ENCODE measurements around the gene GCNT2.
"Not testable (repeated sequence)": the region's sequence is repeated elsewhere in the genome, so short reads cannot be mapped to it uniquely, and the experiment has no call there.

The GCNT2 gene

GRCh38 chr6:10613723-10614122 lies 92.6 kb downstream of the GCNT2 start:
- DNase-seq, result no peak

DNA sequence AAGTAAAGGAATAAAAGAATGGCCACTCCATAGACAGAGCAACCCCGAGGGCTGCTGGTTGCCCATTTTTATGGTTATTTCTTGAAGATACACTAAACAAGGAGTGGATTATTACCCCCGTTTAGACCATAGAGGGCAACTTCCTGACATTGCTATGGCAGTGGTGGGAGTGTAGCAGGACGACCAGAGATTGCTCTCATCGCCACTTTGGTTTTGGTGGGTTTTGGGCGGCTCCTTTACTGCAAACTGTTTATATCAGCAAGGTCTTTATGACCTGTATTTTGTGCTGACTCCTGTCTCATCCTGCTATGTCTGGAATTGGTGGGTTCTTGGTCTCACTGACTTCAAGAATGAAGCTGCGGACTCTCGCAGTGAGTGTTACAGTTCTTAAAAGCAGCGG lies 94.5 kb downstream of the GCNT2 start:
- DNase-seq, result no peak

DNA sequence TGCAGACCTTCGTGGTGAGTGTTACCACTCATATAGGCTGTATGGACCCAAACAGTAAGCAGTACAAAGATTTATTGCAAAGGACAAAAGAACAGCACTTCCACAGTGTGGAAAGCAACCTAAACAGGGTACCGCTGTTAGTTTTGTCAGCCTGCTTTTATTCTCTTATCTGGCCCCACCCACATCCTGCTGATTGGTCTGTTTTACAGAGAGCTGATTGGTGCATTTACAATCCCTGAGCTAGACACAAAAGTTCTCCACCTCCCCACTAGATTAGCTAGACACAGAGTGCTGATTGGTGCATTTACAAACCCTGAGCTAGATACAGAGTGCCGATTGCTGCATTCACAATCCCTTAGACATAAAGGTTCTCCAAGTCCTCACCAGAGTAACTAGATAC lies 95.1 kb downstream of the GCNT2 start:
- DNase-seq, result not testable (repeated sequence)

- no peak for DNase-seq
Measured at GRCh38 chr6:10617008-10617696, 96.0 kb downstream of the GCNT2 start.

GRCh38 chr6:10618409-10618808 lies 97.3 kb downstream of the GCNT2 start:
- no peak for DNase-seq

GRCh38 chr6:10621213-10621612 lies 100.1 kb downstream of the GCNT2 start:
- DNase-seq, result no peak

DNA sequence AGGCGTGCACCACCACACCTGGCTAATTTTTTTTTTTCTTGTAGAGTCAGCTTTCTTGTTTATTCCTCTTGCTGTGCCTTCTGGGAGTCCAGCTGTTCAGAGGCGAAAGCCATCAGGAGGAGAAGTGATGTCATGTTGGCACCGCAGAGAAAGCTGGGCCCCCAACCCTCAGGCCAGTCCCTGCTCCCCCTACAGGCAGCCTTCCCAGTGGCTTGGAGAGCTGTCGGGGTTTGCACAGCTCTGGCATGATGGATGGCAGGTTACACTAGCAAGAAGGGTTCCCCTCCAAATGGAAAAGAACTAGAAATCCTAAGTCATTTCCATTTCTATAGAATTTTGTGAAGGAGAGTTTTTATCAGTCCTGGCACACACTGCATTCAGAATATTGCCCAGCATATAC lies 100.7 kb downstream of the GCNT2 start:
- no peak for DNase-seq

DNA sequence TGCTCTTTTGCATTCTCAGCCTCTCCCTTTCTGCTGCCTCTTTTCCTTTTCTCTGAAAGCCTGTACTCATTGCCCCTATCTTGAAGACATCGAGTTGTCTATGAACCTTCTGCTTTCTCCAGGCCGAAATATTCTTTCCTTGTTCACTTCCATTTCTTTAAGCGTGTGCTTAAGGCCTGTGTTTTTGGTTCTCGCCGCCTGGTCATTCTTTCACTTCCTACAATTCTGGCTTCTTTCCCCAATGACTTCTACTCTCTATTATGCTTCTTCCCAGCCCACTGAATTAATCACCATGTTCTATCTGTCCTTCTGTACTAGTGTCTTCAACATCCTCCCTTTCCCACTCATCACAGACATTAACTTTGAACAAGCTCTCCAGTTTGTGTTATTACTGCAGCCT lies 103.7 kb downstream of the GCNT2 start:
- no peak for DNase-seq

GRCh38 chr6:10626154-10626741 lies 105.1 kb downstream of the GCNT2 start:
- DNase-seq, result no peak

DNA sequence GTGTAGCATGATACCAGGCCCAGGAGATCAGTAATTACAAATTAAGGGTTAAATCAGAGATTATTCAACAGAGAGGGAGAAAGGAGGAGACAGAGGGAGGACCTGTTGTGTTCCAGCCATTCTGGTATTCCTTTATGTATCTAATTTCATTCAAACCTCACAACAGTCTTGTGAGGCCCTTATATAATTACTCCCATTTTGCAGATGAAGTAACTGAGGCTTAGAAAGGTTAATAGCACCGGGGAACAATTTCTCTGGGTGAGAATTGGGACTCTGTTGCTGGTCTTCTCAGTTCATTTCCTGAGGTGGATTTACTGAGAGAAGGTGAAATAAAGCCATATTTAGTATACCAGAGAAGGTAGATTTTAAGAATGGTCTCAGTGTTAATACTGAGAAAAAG lies 106.6 kb downstream of the GCNT2 start:
- DNase-seq, result no peak

DNA sequence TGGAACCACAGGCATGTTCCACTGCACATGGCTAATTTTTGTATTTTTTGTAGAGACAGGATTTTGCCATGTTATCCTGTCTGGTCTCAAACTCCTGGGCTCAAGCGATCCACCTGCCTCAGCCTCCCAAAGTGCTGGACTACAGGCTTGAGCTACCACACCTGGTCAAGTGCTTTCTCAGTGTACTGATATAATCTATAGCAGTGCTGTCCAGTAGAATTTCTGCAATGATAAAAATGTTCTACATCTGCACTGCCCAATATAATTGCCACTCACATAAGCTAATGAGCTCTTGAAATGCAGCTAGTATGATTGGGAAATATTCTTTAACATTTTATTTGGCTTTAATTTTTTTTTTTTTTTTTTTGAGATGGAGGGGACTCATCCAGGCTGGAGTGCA lies 109.0 kb downstream of the GCNT2 start:
- no peak for DNase-seq

GRCh38 chr6:10633216-10633615 lies 112.1 kb downstream of the GCNT2 start:
- DNase-seq, result no peak

- no peak for DNase-seq
Measured at GRCh38 chr6:10640412-10640811, 119.3 kb downstream of the GCNT2 start.

- DNase-seq, result no peak
Measured at GRCh38 chr6:10641528-10641927, 120.4 kb downstream of the GCNT2 start.

- DNase-seq, result no peak
Measured at GRCh38 chr6:10643201-10643651, 122.1 kb downstream of the GCNT2 start.

DNA sequence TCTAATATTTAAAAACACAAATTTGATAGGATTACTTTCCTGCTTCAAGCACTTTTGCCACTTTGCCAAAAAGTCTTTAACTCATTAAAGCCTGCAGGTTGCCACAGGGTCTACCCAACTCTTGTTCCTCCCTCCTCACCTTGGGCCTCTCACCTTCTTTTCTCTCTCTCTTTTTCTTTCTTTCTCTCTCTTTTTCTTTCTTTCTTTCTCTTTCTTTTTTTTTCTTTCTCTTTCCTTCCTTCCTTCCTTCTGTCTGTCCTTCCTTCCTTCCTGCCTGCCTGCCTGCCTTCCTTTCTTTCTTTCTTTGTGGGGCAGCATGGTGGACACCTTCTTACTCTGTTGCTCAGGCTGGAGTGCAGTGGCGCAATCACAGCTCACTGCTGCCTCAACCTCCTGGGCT lies 123.1 kb downstream of the GCNT2 start:
- DNase-seq, result no peak

GRCh38 chr6:10655508-10656055 lies 134.4 kb downstream of the GCNT2 start:
- no peak for DNase-seq

GRCh38 chr6:10658910-10659698 lies 138.0 kb downstream of the GCNT2 start:
- DNase-seq, result no peak

DNA sequence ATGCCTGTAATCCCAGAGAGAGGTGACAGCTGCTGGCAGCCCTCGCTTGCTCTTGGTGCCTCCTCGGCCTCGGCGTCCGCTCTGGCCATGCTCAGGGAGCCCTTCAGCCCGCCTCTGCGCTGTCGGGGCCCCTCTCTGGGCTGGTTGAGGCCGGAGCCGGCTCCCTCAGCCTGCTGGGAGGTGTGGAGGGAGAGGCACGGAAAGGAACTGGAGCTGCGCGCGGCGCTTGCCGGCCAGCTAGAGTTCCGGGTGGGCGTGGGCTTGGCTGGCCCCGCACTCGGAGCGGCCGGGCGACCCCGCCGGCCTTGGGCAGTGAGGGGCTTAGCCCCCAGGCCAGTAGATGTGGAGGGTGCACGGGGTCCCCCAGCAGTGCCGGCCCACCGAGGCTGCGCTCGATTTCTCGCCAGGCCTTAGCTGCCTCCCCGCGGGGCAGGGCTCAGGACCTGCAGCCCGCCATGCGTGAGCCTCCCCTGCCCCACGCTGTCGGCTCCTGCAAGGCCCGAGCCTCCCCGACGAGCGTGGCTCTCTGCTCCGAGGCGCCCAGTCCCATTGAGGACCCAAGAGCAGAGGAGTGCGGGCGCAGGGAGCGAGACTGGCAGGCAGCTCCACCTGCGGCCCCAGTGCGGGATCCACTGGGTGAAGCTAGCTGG lies 138.7 kb downstream of the GCNT2 start:
- no peak for DNase-seq

- DNase-seq, result not testable (repeated sequence)
Measured at GRCh38 chr6:10660431-10661191, 139.5 kb downstream of the GCNT2 start.

DNA sequence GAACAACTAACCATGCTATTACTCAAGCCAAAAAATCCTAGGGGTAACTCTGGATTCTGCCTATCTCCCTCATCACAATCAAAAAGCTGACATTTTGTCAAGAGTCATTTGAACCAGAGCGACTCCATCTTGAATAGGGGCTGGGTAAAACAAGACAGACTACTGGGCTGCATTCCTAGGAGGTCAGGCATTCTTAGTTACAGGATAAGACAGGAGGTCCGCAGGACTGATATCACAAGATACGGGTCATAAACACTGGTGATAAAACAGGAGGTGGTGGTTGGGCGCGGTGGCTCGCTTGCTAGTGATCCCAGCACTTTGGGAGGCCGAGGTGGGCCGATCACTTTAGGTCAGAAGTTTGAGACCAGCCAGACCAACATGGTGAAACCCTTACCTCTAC lies 141.1 kb downstream of the GCNT2 start:
- no peak for DNase-seq

- no peak for DNase-seq
Measured at GRCh38 chr6:10662742-10663141, 141.6 kb downstream of the GCNT2 start.

Data from stimulated activated CD4-positive, alpha-beta T cell treated with anti-CD3 and anti-CD28 coated beads, Interleukin-4, amount 100 ng/mL, for 1 hour (primary cell).